Activated CD8-positive, alpha-beta memory T cell treated with anti-CD3 and anti-CD28 coated beads, Interleukin-2, amount 50 U/mL, for 1 hour (primary cell): ENCODE results near the gene CSPG4.

Experiments used
- DNase-seq: peaks from one replicate; pipeline ENCODE4 v3.0.0-alpha.2; 2020; ENCODE audit errors: extremely low read depth

CSPG4 gene

GRCh38 chr15:75671730-75672602, 40.7 kb downstream of the CSPG4 start:
- DNase-seq, result no peak

- DNase-seq, result no peak
These were observed 42.8 kb downstream of the CSPG4 start for GRCh38 chr15:75669879-75670212.

- DNase-seq, result no peak
These were observed 43.3 kb downstream of the CSPG4 start for GRCh38 chr15:75669191-75669878.

- DNase-seq, result no peak
These were observed 45.7 kb downstream of the CSPG4 start for GRCh38 chr15:75666823-75667501.

GRCh38 chr15:75663931-75664421, 48.7 kb downstream of the CSPG4 start:
- no peak for DNase-seq

DNA sequence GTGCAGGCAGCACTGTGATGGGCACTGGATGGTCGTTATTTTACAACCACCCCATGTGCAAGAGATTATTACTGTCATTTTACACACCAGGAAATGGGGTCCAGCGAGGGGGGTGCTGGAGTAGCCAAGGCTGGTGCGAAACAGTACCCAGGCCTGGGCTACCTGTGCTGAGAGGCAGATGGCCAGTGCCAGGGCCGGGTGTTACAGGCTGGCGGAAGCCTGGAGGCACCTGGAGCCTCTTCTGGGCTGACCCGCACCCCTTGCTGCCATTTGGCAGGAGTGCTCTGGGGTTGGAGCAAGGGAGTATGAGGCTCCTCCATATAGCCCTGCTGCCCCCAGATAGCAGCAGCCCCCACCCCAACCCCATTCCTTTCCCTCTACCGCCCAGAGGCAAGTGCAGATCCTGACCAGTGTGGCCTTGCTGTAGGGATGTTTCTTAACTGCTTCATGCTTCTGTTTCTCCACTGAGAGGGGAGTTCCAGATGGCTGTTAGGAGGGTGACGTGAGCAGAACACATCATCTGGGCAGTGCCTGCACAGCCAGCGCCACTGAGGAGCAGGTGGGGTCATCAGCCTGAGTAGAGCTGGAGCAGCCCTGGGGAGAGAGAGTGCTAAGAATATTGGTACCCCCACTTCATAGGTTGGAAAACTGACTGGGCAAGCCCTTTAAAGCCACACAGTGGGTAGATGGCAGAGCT, 49.7 kb downstream of the CSPG4 start:
- no peak for DNase-seq

- DNase-seq, result no peak
These were observed 50.9 kb downstream of the CSPG4 start for GRCh38 chr15:75661756-75662140.

GRCh38 chr15:75661100-75661755, 51.4 kb downstream of the CSPG4 start:
- no peak for DNase-seq

GRCh38 chr15:75659928-75660645, 52.6 kb downstream of the CSPG4 start:
- DNase-seq, result no peak

GRCh38 chr15:75659141-75659771, 53.4 kb downstream of the CSPG4 start:
- DNase-seq, result no peak

GRCh38 chr15:75656813-75657212, 55.8 kb downstream of the CSPG4 start:
- DNase-seq, result no peak

- DNase-seq, result no peak
These were observed 56.3 kb downstream of the CSPG4 start for GRCh38 chr15:75656331-75656730.

- DNase-seq, result no peak
These were observed 56.7 kb downstream of the CSPG4 start for GRCh38 chr15:75655931-75656330.

- DNase-seq, result no peak
These were observed 58.3 kb downstream of the CSPG4 start for GRCh38 chr15:75654201-75654907.

DNA sequence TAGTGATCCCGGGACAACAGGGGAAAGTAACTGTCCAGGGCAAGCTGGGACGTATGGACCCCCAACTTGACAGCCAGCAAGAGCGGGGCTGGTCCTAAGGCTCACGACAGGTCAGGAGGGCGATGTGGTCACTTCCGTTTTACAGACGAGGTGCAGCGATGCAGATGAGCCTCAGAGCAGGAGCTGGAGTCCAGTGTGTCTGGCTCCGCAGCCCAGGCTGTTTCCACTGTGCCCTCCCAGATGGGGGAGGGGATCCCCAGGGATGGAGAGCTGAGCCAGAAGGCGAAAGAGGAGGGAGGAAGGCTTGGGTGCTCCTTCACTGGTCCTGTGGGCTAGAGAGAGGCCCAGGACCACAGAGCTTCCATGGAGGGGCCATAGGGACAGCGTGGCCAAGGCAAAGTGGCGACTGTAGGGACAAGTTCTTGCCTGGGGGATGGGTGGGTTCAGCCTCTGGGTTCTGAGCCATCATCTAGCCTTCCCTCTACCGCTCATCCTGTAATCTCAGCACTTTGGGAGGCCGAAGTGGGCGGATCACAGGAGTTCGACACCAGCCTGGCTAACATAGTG, 59.2 kb downstream of the CSPG4 start:
- DNase-seq, result no peak

DNA sequence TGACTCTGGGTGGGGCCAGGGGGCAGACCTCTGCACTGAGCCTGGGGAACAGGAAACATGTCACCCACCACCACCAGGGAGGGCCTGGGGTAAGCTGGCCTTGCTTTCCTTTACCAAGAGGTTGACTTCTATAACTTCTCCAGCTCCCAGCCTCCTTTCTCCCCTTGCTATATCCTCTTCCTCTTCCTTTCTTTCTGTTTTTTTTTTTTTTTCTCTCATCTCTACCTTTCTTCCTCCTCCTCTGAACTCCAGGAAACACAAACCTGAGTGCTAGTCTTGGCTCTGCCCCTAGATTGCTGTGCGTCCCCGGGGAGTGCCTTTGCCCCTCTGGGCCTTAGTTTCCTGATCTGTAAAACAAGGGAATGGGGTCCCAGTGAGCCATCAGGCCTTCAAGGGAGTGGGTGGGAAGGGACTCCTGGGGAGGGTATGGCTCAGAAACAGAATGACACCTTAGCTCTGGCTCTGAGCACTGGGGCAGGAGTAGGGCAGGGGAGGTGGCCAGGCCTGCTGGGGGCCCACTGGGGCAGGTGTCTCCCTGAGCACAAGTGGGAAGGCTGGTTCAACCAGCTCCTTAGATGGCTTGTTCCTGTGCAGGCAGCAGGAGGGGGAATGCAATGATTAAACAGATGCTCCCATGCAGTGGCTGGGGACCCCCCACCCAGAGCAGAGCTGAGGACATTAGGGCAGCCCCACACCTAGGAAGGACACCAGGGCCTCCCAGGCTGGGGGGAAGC, 60.7 kb downstream of the CSPG4 start:
- DNase-seq, result no peak

- no peak for DNase-seq
These were observed 61.5 kb downstream of the CSPG4 start for GRCh38 chr15:75650908-75651809.

DNA sequence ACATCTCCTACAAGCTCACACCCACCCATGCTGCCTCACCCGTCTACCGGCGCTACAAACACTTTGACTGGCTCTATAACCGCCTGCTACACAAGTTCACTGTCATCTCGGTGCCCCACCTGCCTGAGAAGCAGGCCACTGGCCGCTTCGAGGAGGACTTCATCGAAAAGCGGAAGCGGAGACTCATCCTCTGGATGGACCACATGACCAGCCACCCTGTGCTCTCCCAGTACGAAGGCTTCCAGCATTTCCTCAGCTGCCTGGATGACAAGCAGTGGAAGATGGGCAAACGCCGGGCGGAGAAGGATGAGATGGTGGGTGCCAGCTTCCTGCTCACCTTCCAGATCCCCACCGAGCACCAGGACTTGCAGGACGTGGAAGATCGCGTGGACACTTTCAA, 62.8 kb downstream of the CSPG4 start:
- DNase-seq, result no peak
